ENCODE data around the gene DAB2IP. TPM values are rescaled to one million over a fixed set of nuclear protein-coding genes. Genes with fewer than 3 reads are reported as not detected.

Gene DAB2IP
- total RNA-seq, 1 donor from 2014 or later = 41.7 TPM

DNA sequence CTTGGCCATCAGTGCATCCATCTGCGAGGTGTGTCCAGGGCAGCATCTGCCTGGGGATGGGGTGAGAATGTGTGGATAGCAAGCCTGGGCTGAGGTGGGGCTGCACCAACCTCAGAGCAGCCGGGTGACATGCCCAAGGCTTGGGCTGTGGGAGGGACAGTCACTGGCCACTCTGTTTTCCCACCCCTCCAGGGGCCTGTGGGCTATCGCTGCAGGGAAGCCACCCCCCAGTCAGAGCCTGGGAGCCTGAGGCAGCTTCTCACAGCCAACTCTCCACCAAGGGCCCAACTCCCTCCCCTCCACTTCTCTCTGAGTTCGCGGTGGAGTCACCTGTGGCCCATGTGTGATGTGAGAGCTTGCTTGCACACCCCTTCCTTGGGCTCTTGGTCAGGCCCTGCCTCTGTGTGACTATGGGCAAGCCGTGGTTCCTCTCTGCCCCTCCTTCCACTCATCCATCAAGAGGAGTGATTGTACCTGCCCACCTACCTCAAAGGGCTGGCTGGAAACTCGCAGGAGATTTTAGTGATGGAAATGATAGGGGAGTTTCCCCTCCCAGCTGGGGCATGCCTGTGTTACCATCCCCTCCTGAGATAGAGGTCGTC lies 54.8 kb downstream of the DAB2IP start:
- no peak for FAIRE-seq
- no peak for TF ChIP-seq EZH2 (IDR thresholded peaks at IDR 0.05; ENCODE audit: insufficient read depth, low read length)
- no peak for TF ChIP-seq CTCF (IDR thresholded peaks at IDR 0.05; ENCODE audit: insufficient read depth, low read depth, low read length)
- no peaks in the 10 kb centered on the region for H3K27me3 ChIP-seq (ENCODE audit: insufficient read depth, low read length)
- no peak overlapping the region for H3K4me2 ChIP-seq (ENCODE audit: low read length)
- peaks cover 8% of the 10 kb centered on the region for H3K4me1 Mint-ChIP-seq (ENCODE audit: low read depth, unreplicated experiment)
- H3K9me3 ChIP-seq (ENCODE audit: insufficient read depth, low read depth, low read length) = no peaks in the 10 kb centered on the region
- no peaks in the 10 kb centered on the region for H3K27me3 Mint-ChIP-seq (ENCODE audit: low read depth, unreplicated experiment)
- H3K79me2 ChIP-seq (ENCODE audit: insufficient read depth, low read length) = peaks cover 96% of the 10 kb centered on the region
- H3K27ac Mint-ChIP-seq (ENCODE audit: unreplicated experiment) = no peak overlapping the region
- no peak overlapping the region for H3K27ac ChIP-seq (ENCODE audit: low read depth, low read length)
- H3K4me3 ChIP-seq (ENCODE audit: insufficient read depth, low read depth, low read length) = no peak overlapping the region
- H3K9me3 Mint-ChIP-seq (ENCODE audit: unreplicated experiment) = no peaks in the 10 kb centered on the region
- no peak overlapping the region for H3K4me3 Mint-ChIP-seq (ENCODE audit: unreplicated experiment)
- H4K20me1 ChIP-seq (ENCODE audit: insufficient read depth, low read length) = peaks cover 100% of the 10 kb centered on the region
- peaks cover 3% of the 10 kb centered on the region for H3K4me1 ChIP-seq (ENCODE audit: insufficient read depth, low read length)
- peaks cover 18% of the 10 kb centered on the region for H3K36me3 Mint-ChIP-seq (ENCODE audit: low read depth, unreplicated experiment)
- DNase-seq (ENCODE audit: low read depth) = no peak
- H2AFZ ChIP-seq (ENCODE audit: low read depth, low read length) = no peak overlapping the region
- H3K36me3 ChIP-seq (ENCODE audit: insufficient read depth, low read length) = no peaks in the 10 kb centered on the region
- H3K9ac ChIP-seq (ENCODE audit: low read length) = no peak overlapping the region

DNA sequence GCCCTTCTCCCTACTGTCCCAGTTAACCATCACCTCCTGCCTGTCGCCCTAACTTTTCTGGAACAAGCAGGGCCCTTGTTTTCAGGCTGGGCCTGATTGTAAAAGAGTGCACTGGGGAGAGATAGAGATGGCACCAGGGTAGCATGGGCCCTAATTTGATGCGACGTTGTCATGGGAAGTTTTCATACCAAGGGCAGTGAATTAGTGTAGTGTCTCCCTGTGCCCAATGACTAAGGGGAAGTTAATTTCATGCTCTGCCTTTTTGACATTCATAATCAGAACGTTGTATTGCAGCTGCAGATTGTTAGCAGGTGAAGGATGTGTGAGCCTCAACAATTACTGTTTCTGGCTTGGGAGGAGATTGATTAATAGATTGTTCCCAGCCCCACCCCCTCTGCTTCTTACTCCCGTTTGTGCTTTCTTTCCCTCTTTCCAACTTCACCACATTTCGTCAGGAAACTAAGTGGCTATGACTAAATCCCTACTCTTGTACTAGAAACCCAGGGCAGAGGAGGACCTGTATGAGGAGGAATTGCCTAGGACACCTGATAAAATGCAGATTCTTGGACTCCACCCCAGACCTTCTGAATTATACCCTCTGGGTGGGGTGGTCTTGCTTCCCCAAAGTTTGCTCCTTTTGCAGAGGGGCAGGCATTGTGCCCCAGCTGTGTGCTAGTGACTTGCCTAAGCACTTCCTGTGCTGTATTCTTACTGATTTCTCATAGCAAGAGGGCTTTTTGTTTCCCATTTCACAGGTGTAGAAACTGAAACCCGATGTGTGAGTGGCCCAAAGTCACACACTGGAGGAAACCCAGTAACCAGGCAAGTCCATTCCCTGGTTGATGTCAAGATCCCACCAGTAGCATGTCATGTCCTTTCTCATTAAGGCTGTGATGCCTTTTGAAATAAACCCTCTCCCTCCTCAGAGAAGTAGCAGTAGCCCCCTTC lies 56.3 kb downstream of the DAB2IP start:
- no peak overlapping the region for H2AFZ ChIP-seq (ENCODE audit: low read depth, low read length)
- peaks cover 12% of the 10 kb centered on the region for H3K36me3 Mint-ChIP-seq (ENCODE audit: low read depth, unreplicated experiment)
- no peaks in the 10 kb centered on the region for H3K9me3 Mint-ChIP-seq (ENCODE audit: unreplicated experiment)
- H3K9ac ChIP-seq (ENCODE audit: low read length) = no peak overlapping the region
- H3K79me2 ChIP-seq (ENCODE audit: insufficient read depth, low read length) = peaks cover 96% of the 10 kb centered on the region
- FAIRE-seq (no peak), DNase-seq (ENCODE audit: low read depth) (no peak)
- H3K4me2 ChIP-seq (ENCODE audit: low read length) = no peak overlapping the region
- H3K9me3 ChIP-seq (ENCODE audit: insufficient read depth, low read depth, low read length) = no peaks in the 10 kb centered on the region
- no peaks in the 10 kb centered on the region for H3K27me3 ChIP-seq (ENCODE audit: insufficient read depth, low read length)
- H3K4me1 Mint-ChIP-seq (ENCODE audit: low read depth, unreplicated experiment) = peaks cover 8% of the 10 kb centered on the region
- no peaks in the 10 kb centered on the region for H3K27me3 Mint-ChIP-seq (ENCODE audit: low read depth, unreplicated experiment)
- H3K27ac ChIP-seq (ENCODE audit: low read depth, low read length) = no peak overlapping the region
- no peaks in the 10 kb centered on the region for H3K4me1 ChIP-seq (ENCODE audit: insufficient read depth, low read length)
- H4K20me1 ChIP-seq (ENCODE audit: insufficient read depth, low read length) = peaks cover 100% of the 10 kb centered on the region
- H3K4me3 ChIP-seq (ENCODE audit: insufficient read depth, low read depth, low read length) = no peak overlapping the region
- H3K36me3 ChIP-seq (ENCODE audit: insufficient read depth, low read length) = no peaks in the 10 kb centered on the region
- H3K4me3 Mint-ChIP-seq (ENCODE audit: unreplicated experiment) = no peak overlapping the region
- TF ChIP-seq EZH2 (IDR thresholded peaks at IDR 0.05; ENCODE audit: insufficient read depth, low read length) = no peak
- TF ChIP-seq CTCF (IDR thresholded peaks at IDR 0.05; ENCODE audit: insufficient read depth, low read depth, low read length) = no peak
- no peak overlapping the region for H3K27ac Mint-ChIP-seq (ENCODE audit: unreplicated experiment)
